Right atrium auricular region (tissue), 2 donors: ENCODE results near the gene LHFPL6. TPM values are rescaled to one million over a fixed set of nuclear protein-coding genes. Genes with fewer than 3 reads are reported as not detected.
A peak's percentile ranks its signal among the peaks of the same experiment; 100 is the strongest.
"Not testable (repeated sequence)": the region's sequence is repeated elsewhere in the genome, so short reads cannot be mapped to it uniquely, and the experiment has no call there.

ENCODE experiments used
- DNase-seq: peaks from one replicate; pipeline ENCODE4 v3.0.0-alpha.2; 2019; ENCODE audit warnings: low spot score
- H3K27ac ChIP-seq, 2 donors: fragments of 200-600 bp; sonication (generic); 1 replicate in 1 of 2; 2 replicates in 1 of 2; pipeline ENCODE4 v1.5.1; 2016 to 2019
- H3K27me3 ChIP-seq, 2 donors: fragments of 200-600 bp; sonication (generic); one replicate each; pipeline versions ENCODE4 v1.5.1 to v1.6.0; 2017 to 2019
- H3K36me3 ChIP-seq: fragments of 200-600 bp; sonication (generic); one replicate; pipeline ENCODE4 v1.5.1; 2016
- H3K4me1 ChIP-seq, 2 donors: fragments of 200-600 bp; sonication (generic); one replicate each; pipeline versions ENCODE4 v1.5.1 to v1.6.0; 2017 to 2019
- H3K4me3 ChIP-seq, 2 donors: fragments of 200-600 bp; sonication (generic); 1 replicate in 1 of 2; 2 replicates in 1 of 2; pipeline ENCODE4 v1.5.1; 2017 to 2019; ENCODE audit warnings: mild to moderate bottlenecking in 1 of 2, moderate library complexity in 1 of 2
- H3K9me3 ChIP-seq, 2 donors: fragments of 200-600 bp; sonication (generic); one replicate each; pipeline ENCODE4 v1.5.1; 2019
- total RNA-seq, 2 donors: library from RNA; depleted of rRNA; stranded (reverse); fragments of >200 nt; gene quantifications; one replicate each; pipeline ENCODE4 v1.1.0, GENCODE V29; 2016
- TF ChIP-seq, protein P1 (sequence below), 2 donors: fragments of 200-600 bp; sonication (generic); IDR thresholded peaks; one replicate each; pipeline ENCODE4 v1.5.1; 2019; ENCODE audit warnings: antibody characterized with exemption in 2 of 2

LHFPL6 gene
- total RNA-seq, 2 donors from 2014 or later: 39.0 to 57.2 TPM

DNA sequence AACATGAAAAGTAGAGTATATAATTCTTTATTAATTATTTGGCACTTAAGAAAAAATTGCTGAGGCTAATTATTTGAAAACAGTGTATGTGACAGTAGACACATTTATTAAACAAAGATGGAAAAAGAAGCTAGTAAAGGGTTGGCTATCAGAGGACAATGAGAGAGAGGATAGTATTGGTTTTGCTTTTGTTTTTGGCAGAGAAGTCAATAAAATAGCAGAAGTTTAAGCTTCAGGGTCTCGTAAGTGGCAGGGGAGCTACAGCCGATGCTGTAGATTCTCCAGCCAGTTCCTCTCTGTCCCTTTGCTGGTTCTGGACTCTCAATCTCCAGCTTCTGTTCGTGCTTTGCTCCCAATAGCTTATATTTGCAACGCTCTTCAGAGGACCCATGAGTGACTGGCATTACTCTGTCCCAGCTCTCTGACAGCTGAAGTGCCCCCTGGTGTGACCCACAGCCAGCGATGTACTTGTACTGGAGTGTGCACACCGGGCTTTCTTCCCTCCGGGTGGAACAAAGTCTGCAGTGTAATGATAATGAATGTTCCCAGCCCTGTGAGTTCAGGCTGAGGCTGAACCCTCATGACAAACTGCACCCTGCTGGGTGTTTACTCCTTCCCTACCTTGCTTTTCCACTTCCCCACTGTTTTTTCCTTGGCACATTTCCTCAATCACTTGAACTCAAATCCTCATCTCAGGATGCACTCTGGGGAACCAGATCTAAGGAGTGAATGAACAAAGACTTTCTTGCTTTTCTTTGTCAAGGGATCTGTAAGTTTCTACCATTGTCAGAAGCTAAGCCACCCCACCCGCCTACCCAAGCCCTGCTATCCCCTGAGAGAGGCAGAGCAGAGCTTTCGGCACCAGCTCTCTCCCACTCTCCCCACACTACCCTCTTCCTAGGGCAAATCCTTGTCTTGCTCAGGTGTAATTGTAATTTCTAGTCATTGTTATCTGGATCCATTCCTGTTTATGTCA, 254.8 kb downstream of the LHFPL6 start:
- peak overlapping the region; percentile 67 to 81 for H3K27ac ChIP-seq

DNA sequence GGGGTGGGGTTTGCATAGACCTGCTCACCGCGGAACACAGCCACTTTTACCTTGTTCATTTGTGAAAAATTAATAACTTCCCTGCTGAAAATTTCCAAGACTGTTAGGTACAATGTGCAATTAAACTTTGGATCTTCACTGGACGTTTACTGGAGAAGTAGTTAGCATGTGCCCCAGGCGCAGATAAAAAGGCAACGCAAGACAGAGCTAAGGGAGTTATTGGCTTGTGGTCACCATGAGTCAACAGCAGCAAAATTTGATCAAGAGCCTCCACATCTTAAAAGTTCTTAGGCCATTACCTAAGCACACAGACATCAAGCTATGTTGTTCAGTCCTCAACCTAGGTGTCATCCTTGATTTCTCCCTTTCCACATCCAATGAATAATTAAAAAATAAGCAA, 257.0 kb downstream of the LHFPL6 start:
- TF ChIP-seq, protein P1, sequence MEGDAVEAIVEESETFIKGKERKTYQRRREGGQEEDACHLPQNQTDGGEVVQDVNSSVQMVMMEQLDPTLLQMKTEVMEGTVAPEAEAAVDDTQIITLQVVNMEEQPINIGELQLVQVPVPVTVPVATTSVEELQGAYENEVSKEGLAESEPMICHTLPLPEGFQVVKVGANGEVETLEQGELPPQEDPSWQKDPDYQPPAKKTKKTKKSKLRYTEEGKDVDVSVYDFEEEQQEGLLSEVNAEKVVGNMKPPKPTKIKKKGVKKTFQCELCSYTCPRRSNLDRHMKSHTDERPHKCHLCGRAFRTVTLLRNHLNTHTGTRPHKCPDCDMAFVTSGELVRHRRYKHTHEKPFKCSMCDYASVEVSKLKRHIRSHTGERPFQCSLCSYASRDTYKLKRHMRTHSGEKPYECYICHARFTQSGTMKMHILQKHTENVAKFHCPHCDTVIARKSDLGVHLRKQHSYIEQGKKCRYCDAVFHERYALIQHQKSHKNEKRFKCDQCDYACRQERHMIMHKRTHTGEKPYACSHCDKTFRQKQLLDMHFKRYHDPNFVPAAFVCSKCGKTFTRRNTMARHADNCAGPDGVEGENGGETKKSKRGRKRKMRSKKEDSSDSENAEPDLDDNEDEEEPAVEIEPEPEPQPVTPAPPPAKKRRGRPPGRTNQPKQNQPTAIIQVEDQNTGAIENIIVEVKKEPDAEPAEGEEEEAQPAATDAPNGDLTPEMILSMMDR (IDR thresholded peaks at IDR 0.05): no peak
- Histone ChIP-seq H3K4me1 (peaks cover 0 to 48% of the 10 kb centered on the region in 2 donors), H3K27ac (no peak overlapping the region), H3K36me3 (peaks cover 8% of the 10 kb centered on the region), H3K4me3 (no peak overlapping the region), H3K27me3 (no peaks in the 10 kb centered on the region), H3K9me3 (no peaks in the 10 kb centered on the region)
- no peak for DNase-seq

More for the DNA sequence above, 254.8 kb downstream of the LHFPL6 start:
- TF ChIP-seq, protein P1 (IDR thresholded peaks at IDR 0.05): no peak
- Histone ChIP-seq H3K36me3 (no peaks in the 10 kb centered on the region), H3K4me1 (peaks cover 0 to 54% of the 10 kb centered on the region in 2 donors), H3K4me3 (peak overlapping the region in 1 of 2 donors; percentile 23), H3K27me3 (no peaks in the 10 kb centered on the region), H3K9me3 (no peaks in the 10 kb centered on the region)
- no peak for DNase-seq

DNA sequence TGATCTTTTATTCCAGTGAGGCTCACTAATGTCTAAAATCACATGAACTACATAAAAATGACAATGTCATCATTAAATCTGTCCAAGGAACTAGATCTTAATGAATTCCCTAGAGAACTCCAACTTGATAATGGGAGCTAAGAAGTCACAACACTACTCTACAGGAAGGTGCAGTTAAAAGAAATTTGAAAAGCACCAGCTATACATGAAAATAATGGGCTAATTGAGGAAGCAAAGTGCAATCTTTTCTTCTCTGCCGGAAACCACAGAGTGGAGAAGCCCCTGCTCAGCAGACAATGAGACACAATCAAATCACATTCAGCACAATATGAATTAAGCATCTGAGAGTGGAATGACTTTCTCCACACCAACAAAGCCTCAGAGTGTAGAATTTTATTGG, 261.7 kb downstream of the LHFPL6 start:
- H3K4me3 ChIP-seq: no peak overlapping the region
- DNase-seq: no peak
- peaks cover 8% of the 10 kb centered on the region for H3K36me3 ChIP-seq
- H3K9me3 ChIP-seq: no peaks in the 10 kb centered on the region
- no peaks in the 10 kb centered on the region for H3K27me3 ChIP-seq
- TF ChIP-seq, protein P1 (IDR thresholded peaks at IDR 0.05): no peak
- H3K27ac ChIP-seq: no peak overlapping the region
- H3K4me1 ChIP-seq: peaks cover 0 to 8% of the 10 kb centered on the region in 2 donors

DNA sequence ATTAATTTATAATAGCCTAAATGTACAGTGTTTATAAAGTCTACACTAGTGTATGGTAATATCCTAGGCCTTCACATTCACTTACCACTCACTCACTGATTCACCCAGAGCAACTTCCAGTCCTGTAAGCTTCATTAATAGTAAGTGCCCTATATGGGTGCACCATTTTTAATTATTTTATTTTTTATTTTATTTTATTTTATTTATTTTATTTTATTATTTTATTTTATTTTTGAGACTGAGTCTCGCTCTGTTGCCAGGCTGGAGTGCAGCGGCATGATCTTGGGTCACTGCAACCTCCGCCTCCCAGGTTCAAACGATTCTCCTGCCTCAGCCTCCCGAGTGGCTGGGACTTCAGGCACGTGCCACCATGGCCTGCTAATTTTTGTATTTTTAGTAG, 264.9 kb downstream of the LHFPL6 start:
- H3K4me1 ChIP-seq, H3K9me3 ChIP-seq, H3K27me3 ChIP-seq, H3K27ac ChIP-seq, H3K4me3 ChIP-seq, H3K36me3 ChIP-seq, DNase-seq: not testable (repeated sequence)

DNA sequence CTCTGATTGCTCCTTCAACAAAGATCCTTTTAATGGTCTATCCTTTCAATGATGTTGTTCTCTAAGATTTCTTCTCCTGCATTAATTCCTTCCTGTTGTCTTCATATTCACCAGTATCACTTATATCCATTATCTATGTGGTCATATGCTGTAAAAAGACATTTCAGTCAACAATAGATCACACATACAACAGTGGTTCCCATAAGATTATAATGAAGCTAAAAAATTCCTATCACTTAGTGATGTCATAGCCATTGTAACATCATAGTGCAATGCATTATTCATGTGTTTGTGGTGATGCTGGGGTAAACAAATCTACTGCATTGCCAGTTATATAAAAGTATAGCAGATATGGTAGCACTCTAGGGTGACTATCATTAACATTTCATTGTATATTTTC, 266.1 kb downstream of the LHFPL6 start:
- no peaks in the 10 kb centered on the region for H3K4me1 ChIP-seq
- no peaks in the 10 kb centered on the region for H3K36me3 ChIP-seq
- no peak overlapping the region for H3K27ac ChIP-seq
- no peak for DNase-seq
- H3K4me3 ChIP-seq: no peak overlapping the region
- peaks cover 0 to 4% of the 10 kb centered on the region in 2 donors for H3K9me3 ChIP-seq
- no peaks in the 10 kb centered on the region for H3K27me3 ChIP-seq
- TF ChIP-seq, protein P1 (IDR thresholded peaks at IDR 0.05): no peak

DNA sequence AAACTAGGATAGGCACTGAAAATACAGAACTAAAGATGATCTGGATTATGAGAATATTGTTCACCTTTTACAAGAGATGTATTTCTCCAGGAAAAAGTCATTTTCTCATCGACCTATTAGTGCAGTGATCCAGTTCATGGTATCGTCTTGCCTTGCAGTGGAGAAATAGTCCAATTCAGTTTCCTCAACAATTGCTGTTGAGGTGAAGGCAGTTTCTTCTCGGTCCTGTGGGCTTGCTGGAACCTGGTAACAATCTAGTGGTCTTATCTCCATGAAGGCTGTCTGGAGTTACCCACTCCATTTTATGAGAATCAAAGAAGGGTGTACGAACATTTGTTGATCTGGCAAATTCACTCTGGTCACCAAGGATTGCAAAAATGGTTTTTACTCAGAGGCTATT, 266.8 kb downstream of the LHFPL6 start:
- H3K36me3 ChIP-seq: no peaks in the 10 kb centered on the region
- no peaks in the 10 kb centered on the region for H3K27me3 ChIP-seq

More for the DNA sequence above, 266.8 kb downstream of the LHFPL6 start:
- TF ChIP-seq, protein P1 (IDR thresholded peaks at IDR 0.05): no peak
- Histone ChIP-seq H3K4me3 (no peak overlapping the region), H3K9me3 (peaks cover 0 to 4% of the 10 kb centered on the region in 2 donors), H3K4me1 (no peaks in the 10 kb centered on the region), H3K27ac (no peak overlapping the region)
- DNase-seq: no peak
